K562 treated with DMSO at 1 percent for 24 hours (cell line): ENCODE measurements around the gene SPINK8. TPM values are rescaled to one million over a fixed set of nuclear protein-coding genes. Genes with fewer than 3 reads are reported as not detected.

ENCODE experiments used
- total RNA-seq: library from RNA; unstranded; fragments of 300-600 nt; gene quantifications from 2 replicates; pipeline ENCODE4 v1.2.3, GENCODE V29; 2022; ENCODE audit warnings: low read depth; ENCODE audit not compliant: insufficient read depth

SPINK8 gene
- not detected in 2 replicates for total RNA-seq

DNA sequence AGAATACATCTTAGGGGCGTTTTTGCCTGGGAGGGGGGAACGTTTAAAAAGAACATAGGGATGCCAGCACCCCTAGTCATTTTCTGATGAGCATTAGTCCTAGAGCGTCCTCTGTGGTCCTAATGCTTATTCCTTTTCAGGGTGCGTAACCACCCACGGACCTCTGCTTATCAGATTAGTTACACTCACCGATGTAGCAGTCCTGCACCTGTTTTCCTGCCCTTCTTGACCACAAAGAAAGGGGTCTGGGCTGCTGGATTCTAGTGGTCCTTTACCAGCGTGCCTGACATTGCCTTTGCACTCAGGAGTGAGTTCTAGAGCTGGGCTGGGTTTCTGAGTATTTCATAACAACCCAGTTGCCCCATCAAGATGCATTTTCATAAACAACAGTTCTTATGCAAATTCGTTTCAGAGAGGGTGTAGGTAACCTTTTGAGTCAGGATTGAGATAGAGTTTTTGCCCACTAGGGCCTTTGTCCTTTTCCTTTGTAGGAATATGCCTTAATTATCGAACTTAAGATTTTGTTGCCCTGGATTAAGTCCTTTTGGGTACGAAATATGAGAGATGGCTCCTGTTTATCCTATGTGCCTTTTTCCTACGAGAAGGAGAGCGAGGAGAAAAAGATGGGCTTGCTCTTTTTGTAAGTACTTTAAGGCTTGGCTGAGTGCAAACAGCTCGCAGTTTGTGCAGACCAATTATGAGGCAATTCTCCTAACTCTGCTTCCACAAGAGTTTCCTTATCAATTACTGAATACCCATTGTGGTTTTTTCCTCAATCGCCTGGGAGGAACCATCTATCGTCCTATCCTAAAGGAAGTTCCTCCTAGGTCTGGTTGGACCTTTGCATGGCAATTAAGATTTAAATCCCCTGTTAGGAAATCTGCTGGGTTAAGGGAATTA is at the start of gene SPINK8:
TSS of gene SPINK8 (minus strand) at position 316 of the 900 bp plus-strand sequence. CDS start 5,320 bp downstream, outside the sequence.

DNA sequence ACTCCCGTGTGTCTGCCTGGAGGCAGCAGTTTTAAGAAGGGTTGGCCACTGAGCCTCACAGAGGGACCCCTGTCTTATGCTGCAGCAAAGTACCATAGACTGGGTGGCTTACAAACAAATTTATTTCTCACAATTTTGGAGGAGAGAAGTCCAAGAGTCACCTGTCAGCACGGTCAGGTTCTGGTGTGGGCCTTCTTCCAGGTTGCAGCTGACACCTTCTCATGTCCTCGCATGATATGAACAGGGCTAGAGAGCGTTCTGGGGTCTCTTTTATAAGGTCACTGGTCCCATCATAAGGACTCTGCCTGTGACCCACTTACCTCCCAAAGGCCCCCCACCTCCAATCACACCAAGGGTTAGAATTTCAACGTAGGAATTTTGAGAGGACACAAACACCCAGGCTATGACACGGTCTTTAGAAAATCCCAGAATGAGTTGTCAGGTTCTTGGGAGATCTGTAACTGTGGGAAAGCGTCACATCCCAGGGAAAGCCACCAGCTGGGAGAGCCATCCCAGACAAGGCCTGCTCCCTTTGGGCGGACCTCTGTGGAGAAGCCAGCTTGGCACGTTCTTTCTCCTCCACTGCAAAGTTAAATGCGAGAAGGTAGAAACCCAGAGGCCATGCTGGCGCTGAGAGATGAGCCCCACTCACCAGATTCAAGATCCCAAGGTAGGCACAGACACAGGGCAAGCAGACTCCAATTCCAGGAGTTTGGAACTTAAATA is 38.4 kb upstream of the SPINK8 start, which contains the start of gene FBXW12:
TSS of gene FBXW12 (plus strand) at position 569 of the 726 bp plus-strand sequence. CDS start 549 bp downstream, outside the sequence.

DNA sequence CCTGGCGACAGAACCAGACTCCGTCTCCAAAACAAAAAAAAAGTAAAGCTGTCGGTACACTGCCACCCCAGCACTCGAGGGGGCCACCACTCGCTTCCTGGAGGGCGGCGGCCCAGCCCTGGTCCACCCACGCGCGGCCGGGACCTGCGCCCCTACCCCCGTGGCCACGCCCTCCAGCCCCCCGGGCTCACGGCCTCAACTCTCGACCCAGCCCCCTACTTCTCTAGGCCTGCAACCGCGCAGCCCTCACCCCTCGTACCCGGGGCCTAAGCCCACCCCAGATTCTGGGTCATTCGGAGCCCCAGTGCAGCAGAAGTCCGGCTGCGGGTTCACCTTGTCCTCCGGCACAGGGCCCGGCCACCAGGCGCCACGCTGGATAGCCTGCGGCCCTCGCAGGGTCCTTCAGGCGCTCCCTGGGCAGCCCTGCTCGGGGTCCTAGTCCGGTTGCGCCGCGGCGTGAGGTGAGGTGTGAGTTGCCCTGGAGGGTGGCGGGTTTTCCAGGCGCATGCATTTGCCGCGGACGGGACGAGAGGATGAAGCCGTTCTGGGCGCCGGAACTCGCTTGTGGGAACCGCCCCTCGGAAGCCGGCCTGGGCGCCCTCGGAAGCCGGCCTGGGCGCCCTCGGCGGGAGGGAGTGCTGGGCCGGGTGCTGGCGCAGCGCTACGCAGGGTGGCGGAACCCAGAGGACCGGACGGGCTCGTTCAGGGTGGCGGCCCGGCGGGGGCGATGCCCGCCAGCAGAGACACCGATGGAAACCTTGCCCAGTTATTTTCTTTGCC is 32.3 kb downstream of the SPINK8 start, which contains the start of gene NME6:
TSS of gene NME6 (minus strand) at position 348 of the 780 bp plus-strand sequence.

Other genes starting within 250 kb of the SPINK8 start
- 29.7 and 31.6 TPM in 2 replicates for gene CDC25A, start 145.2 kb downstream of the SPINK8 start, total RNA-seq
- not detected in 2 replicates for gene CAMP, start 110.2 kb downstream of the SPINK8 start, total RNA-seq
- gene ZNF589, start 92.6 kb downstream of the SPINK8 start, total RNA-seq = 8.7 and 11.6 TPM in 2 replicates
- gene NME6, start 32.3 kb downstream of the SPINK8 start, total RNA-seq = 20.8 and 26.5 TPM in 2 replicates
- not detected in 2 replicates for gene FBXW12, start 38.6 kb upstream of the SPINK8 start, total RNA-seq
- gene PLXNB1, start 96.4 kb upstream of the SPINK8 start, total RNA-seq = 10.6 and 20.6 TPM in 2 replicates
- gene CCDC51, start 106.5 kb upstream of the SPINK8 start, total RNA-seq = 11.3 and 13.1 TPM in 2 replicates
- gene TMA7, start 106.6 kb upstream of the SPINK8 start, total RNA-seq = 140 and 171 TPM in 2 replicates
- gene ATRIP, start 113.1 kb upstream of the SPINK8 start, total RNA-seq = 7.0 and 7.4 TPM in 2 replicates
- gene SHISA5, start 170.5 kb upstream of the SPINK8 start, total RNA-seq = 122 and 130 TPM in 2 replicates
- 11.1 and 11.2 TPM in 2 replicates for gene PFKFB4, start 223.1 kb upstream of the SPINK8 start, total RNA-seq
- gene UCN2, start 230.1 kb upstream of the SPINK8 start, total RNA-seq = not detected in 2 replicates